HG03095 (cell line): Measurements from ENCODE around the gene MRPS27.

Source experiments
- ATAC-seq: cut with Tn5 transposase; IDR thresholded peaks from one replicate; pipeline ENCODE4 v1.9.1; 2021; ENCODE audit warnings: moderate library complexity; ENCODE audit not compliant: unreplicated experiment

MRPS27 gene

DNA sequence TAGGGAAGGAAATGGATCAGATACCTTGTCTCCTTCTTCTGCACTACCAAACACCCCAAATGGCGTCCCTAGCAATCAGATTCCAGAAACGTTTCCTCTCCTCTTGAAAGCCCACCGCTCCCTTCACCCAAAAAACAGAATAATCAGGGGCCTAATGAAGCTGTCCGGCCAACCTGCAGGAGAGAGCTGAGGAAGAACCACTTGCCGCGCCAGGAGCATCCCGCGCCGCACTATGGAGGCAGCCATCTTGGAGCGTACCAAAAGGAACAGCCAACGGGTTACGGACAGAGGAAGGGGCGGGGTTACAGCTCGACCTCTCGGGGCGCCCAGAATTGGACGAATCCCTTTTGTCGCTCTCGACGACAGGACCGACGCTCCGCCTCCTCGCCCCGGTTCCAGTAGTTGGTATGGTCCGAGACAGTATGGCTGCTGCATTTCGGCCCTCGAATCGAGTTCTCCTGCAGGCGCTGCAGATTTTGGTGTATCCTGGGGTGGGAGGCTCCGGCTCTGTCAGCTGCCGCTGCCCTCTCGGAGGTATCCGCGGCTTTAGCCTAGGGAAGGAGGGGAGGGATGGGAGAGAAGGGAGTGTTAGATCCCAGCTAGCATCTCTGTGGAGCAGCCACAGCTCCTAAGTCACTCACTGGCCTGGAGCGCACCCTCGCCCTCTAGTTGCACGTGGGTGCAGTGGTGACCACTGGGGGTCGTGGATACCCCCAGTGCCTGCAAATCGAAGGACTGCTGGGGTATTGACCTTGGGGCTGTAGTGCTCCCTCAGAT, at the start of gene MRPS27, which contains the start of gene PTCD2:
MRPS27 (minus strand) TSS at position 265 of the 777 bp plus-strand sequence; CDS start at position 246, 19 bp downstream.
PTCD2 (plus strand) TSS at position 398 of the 777 bp plus-strand sequence; CDS start at position 408, 10 bp downstream.
- peak; percentile 99 for ATAC-seq

DNA sequence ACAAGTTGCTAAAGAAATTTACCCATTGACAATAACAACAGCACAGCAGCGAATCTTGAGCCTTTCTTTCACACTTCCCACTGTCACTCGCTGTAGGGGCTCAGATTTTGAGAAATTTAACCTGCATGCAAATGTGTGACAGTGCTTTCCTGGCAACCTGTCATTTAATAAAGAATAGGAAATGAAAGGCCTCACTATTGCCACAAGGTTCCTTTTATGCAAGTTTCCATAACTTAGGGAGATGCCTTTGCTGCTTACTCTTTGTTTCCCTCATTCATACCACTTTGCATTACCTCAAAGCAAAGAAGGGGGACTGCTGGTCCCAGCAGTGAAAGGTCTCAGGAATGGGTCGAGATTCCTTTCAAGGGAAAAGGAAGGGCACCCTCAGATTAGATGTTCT, 49.7 kb upstream of the MRPS27 start:
- ATAC-seq: no peak

DNA sequence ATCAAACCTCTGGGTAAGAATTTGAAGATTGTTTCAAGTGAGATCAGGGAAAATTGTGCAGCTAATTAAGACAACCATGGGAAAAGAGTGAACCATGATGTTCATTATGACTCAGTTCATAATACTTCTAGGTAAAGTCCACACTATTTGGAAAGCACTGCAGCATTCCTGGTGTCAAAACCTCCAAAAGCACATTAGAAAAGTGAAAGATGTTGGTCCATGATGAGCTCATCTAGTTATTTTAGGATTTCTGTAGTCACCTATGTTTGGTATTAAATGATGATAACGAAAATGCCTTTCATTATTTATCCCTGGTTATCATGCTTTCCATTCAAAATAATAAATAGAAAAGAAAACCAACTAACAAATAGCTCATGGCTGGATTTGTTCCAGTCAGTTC, 49.3 kb upstream of the MRPS27 start:
- ATAC-seq: no peak

DNA sequence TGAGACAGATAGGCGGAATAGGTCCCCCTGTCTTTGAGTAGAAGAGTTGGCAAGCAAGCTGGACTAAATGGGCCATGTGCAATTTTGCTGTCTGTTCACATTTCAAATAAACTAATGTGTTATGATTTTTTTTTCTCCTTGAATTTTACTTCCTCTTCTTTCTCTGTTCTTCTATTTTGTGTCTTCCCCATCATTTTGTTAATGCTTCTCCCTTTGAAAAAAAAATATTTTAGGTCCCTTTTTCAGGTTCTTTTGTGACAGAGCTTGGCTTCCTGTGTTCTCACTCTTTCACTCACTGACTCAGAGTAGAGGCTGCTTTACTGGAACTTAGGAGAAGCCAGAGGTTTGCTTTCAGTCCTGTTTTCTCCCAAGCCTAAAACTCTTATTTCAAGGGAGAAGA, 48.2 kb upstream of the MRPS27 start:
- ATAC-seq: no peak

DNA sequence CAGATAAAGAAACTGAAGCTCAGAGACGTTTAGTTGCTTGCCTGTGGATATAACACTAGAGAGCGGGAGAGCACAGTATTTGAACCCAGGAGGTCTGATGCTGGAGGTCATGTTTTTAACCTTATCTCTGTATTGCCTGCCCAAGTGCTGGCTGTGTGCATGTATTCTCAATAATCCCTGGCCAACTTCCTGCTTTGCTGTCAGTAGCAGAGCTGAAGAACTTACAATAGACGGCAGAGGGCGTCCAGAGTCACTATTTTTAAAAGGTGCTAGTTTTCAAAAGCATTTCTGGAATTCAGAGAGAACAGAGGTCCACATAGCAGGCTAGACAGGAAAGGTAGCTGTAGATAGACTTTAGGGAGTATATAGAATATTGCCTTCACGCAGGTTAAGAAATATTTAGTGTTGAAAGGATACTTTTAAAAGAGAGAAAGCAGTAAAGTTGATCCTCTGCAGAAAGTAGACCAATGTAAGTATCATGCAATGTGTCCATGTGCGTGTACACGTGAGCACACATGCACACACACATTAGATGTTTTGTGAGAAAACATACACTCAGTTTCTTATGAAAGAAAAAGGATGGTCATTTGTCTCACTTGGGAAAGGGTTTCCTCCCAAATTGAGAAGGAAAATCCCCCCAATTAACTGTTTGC, 46.4 kb upstream of the MRPS27 start:
- peak; percentile 64 for ATAC-seq

DNA sequence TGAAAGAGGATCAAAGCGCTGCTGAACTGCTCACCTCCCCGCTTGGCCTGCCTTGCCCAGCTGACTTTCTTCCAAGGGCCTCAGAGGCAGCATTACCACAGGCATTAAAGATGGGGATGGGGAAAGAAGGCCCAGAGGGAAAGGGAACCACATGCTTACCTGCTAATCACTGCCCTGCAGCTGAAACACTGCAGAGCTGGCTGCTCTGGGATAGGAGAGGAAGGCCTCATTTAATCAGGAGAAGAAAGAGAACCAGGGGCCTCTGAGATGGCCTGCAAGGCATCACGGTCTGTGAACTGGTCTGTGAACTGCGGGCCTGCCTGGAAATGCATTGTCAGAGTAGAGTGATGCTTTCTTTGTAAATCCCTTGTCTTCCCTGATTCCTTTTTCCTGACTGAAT, 44.9 kb upstream of the MRPS27 start:
- no peak for ATAC-seq

DNA sequence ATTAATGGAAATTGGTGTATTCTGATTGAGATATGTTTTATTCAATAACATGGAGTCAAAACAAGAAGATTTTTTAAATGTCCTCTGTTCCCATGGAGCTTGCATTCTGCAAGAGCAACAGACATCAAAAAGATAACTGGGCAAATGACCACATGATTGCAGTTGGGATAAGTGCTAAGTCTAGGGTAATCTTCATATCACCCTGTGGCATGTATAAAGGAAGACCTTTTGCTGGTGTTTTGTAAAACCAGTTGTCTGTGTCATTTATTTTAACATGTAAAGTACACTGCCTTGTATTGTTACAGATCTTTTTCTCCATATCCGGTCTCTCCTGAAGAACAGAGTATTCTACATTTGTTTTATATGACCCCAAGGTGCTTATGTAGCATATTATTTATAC, 44.1 kb upstream of the MRPS27 start:
- no peak for ATAC-seq

DNA sequence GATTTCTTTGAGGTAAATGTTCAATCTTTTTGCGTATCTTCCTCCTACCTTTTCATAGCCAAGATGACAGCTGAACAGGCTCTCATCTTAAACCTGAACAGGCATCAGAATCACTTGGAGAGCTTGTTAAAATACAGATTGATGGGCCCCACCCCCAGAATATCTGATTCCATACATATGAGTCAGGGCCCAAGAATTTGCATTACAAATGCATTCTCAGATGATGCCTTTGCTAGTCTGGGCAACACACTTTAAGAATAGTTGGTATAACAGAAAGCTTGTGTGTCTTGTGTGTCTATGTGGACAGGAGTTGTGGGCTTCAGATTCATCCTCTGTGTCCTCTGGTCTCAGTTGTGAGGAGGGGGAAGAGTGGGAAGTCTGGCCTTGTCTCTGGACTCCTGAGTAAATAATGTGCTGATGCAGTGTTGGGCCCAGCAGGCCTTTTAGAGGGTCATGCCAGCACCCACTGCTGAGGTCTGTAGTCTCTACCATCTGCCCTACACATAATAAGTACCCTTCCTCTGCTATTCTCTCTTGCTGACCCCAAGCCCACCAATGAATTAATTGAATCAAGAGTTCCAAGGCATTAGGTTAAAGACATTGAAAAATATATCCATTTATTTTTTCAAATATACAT, 43.2 kb upstream of the MRPS27 start:
- no peak for ATAC-seq

DNA sequence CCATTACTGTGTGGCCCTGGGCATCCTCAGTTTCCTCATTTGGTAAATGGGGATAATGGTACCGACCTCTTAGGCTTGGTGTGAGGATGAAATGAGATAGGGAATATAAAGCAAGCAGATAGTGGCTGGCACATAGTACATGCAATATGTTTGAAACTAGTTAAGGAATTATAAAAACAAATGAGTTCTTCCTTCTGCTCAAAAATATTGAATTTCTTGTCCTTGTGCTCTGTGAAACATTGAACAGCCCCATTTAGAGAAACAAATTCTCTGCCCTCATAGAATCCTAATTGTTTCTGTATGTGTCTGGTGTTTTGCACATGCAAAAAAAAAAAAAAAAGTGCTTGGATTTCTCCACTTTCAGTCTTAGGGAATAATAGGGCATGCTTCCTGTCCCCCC, 39.8 kb upstream of the MRPS27 start:
- no peak for ATAC-seq

DNA sequence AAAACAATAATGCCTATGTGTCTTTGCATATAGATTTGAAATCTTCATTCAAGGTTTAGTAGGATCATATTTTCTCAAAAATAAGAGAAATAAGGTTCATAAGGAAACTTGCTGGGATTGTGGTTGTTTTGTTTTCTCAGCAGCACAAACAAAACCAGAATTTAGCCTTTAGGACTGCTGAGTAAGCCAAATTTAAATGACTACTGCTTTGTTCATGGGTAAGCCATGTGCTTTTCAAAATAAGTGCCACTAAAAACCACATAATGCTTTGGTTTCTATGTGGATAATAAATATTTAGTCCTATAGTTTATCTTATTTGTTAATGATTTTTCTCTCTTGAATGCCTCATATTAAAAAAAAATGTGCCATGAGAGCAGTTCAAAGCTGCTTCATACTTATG, 38.9 kb upstream of the MRPS27 start:
- no peak for ATAC-seq

DNA sequence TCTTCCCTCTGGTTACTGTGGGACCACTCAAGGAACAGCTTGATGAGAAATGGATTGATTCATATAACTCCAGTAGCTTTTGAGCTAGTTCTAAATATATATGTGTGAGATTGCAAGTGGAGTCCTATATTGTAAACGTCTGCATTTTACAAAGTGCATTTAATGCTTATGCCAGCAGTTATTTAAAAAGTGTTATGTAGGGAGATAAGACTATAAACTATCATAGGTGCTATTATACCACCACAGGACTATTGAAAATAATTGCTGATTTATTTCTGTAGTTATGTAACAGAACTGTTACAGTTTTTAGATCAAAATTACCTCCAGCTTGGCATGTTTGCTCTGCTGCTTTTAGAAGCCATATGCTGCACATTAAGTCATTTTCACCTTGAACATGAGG, 36.3 kb upstream of the MRPS27 start:
- no peak for ATAC-seq

DNA sequence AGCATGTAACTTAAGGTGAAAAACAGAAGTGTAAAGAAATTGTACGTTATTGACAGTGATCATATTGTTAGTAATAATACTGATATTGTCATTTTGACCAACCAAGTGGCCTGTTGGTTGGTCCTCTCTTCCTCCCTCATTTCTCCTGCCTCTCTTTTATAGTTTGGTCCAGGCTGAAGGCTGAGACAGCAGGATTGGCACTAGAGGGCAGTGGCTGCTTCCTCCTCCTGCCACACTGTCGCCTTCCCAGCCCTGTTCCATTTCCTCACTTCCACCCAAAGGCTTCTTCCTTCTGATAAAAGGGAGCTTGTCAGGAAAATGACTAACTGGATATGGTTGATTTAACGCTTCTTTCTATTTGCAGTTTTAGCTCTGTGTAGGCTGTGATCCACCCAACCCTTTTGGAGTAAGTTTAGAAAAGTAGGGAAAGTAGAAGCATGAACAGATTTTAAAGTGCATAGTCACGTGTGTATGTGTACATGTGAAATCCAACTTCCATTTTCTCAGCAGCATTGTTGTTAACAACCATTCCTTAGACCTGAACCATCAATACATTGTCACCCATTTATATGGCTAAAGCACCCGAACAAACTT, 35.8 kb upstream of the MRPS27 start:
- ATAC-seq: no peak

DNA sequence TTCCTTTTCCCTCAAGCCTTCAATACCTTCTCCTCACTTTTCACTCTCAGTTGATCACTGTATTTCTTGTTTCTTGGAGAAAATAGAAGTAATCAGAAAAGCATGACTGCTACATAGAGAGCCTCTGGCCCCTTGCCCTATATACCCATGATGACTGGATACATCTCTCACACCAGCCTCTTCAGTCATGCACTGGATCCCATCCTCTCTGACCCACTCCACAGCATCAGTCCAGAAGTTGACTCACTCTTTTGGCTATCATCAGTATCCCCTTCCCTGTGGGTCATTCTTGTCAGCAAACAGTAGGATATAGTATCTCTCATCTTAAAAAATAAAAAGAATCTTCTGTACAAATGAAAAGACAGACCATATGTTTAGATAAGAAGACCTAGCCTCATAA, 33.0 kb upstream of the MRPS27 start:
- no peak for ATAC-seq

DNA sequence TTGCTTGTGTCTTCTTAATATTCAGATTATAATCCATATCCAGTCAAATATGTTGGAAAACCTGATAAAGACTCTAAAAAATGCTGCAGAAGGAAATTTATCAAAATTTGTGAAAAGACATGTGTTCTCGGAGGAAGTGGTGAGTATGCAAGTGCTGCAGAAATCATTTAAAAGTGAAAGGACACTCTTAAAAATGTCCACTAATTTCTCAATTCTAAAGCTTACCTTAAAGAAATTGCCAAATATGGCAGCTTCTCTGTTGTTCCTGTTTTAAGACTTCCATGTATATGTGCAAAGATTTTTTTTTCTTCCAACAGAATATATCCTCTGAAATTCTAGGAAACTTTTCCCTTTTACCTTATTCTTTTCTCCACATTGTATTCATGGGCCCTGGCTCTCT, 32.6 kb upstream of the MRPS27 start:
- no peak for ATAC-seq

DNA sequence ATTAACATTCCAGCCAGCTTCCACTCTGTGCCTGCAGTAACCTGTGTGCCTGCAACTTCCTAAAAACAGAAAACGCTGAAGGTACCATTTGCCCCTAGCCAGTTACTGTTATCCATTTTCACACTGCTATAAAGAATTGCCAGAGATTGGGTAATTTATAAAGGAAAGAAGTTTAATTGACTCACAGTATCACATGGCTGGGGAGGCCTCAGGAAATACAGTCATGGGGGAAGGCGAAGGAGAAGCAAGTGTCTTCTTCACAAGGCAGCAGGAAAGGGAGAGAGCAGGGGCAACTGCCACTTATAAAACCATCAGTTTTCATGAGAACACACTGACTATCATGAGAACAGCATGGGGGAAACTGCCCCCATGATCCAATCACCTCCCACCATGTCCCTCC, 31.3 kb upstream of the MRPS27 start:
- no peak for ATAC-seq

DNA sequence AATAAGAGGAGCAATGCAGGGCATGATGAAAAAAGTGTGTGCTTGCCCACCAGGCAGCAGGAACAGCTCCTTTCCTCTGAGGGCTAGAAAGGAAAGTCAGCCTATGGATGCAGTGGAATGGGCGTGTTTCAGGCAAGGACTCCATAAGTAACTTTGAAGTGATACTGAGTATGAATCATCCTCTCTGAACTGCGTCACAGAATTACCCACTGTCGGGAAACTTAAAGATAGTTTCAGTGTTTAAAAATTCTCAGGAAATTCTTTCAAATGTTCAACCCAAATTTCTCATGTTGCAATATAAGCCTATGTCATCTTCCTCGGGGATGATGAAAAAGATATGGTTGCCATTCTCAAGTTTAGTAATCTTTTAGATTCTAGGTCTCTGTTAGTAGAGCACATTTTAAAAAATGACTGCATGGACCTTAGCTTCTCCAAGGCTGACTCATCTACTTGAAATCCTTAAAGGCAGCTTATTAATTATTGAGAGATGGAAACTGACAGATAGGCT, 27.8 kb upstream of the MRPS27 start:
- no peak for ATAC-seq

DNA sequence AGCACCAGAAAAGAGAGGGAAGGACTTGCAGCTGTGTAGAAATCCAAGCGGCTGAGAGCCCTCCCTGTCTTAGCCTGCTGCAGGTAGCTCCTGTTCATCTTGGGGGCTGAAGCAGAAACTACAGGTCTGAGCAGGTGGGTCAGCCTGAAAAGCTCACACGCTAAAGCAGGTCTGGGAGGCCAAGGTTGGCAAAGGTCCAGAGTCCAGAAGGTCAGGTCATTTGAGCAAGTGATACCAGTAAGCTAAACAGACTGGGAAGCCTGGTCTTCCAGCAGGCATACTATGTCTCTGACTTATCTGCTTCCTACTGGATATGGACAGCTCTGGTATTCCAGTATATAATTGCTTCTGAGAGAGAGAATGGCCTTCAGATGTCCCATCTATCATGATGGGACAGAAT, 26.4 kb upstream of the MRPS27 start:
- ATAC-seq: no peak

DNA sequence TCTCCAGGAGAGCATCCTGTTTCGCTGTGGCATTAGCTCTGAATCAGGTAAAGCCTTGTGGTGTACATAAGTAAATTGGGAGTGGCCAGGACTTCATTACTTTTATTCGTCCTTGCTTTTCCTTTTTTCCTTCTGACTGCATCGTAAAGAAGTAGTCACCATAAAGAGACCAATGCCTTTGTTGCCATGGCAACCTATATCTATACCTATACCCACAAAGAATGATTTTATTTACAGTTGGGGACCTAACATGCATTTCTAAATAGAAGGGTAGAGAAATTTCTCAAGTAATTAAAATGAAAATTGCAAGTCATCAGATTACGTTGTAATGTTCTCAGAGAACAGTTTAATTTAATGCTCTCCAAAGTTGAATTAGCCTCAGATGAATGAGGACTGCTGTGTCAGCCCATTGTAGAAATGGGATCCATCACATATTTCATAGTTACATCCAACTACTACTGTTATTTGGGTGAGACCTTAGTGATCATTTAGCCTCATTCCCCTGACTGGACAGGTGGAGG, 18.7 kb upstream of the MRPS27 start:
- ATAC-seq: no peak

DNA sequence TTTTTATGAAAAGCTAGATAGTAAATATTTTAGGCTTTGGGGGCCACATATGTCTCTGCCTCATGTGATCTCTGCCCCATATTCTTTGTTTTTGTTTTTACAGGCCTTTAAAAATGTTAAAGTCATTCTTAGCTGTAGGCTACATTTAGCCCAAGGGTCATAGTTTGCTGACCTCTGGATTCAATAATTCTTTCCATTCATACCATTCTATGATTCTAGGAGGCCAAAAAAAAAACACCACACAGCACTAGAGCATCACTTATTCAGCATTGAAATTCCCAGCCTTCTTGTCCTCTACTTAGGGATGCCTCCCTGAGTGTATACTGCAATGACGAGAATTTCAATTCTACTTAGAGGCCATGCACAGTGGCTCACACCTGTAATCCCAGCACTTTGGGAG, 17.1 kb upstream of the MRPS27 start:
- no peak for ATAC-seq

DNA sequence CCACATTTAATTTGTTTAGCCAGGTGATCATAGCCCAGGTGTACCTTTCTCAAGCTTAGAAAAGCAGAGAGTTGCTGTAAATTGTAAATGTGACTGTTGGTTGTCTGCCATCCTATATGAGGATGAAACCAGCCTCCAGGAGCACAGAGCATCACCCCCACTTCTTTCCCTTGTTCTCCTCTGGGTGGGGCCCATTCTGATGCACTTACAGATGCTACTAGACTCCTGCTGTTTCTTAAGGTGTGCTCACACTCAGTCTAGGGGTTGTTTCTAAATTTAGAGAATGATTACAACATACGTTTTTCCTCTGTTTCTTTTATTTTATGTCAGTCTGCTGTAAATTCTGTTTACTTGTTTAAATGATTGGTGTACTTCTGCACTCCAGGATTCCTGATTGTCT, 10.7 kb upstream of the MRPS27 start:
- ATAC-seq: no peak

DNA sequence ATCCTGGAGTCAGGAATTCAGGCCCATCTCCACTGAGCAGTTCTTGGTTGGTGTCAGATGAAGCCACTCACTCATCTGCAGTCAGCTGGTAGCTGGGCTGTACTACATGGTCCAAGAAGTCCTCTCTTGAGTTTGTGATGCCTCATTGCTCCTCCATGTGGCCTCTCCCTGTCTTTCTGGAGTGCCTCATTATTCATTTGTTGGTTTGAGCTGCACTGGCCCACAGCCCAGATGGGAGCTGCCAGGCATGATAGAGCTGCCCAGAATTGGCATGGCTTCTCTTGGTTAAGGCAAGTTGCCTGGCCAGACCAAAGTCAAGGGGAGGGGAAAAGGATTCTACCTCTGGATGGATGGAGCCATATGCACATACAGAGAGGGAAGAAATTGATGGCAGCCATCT, 8.1 kb upstream of the MRPS27 start:
- no peak for ATAC-seq
